ENCODE data around the gene CDH11.

CDH11 gene

GRCh38 chr16:65044873-65045272, 77.0 kb downstream of the CDH11 start:
- DNase-seq, result no peak
- in situ Hi-C loops (cut with HindIII; ENCODE audit: low pct_ligation_motif_present, low pct_unique_long_range_greater_than_20kb, low sequenced_read_pairs), result no loop called here

- in situ Hi-C loops (cut with HindIII; ENCODE audit: low pct_ligation_motif_present, low pct_unique_long_range_greater_than_20kb, low sequenced_read_pairs), result no loop called here
- no peak for DNase-seq
These were observed 77.8 kb downstream of the CDH11 start for GRCh38 chr16:65044026-65044425.

- in situ Hi-C loops (cut with HindIII; ENCODE audit: low pct_ligation_motif_present, low pct_unique_long_range_greater_than_20kb, low sequenced_read_pairs), result no loop called here
- no peak for DNase-seq
These were observed 79.2 kb downstream of the CDH11 start for GRCh38 chr16:65042438-65043365.

- in situ Hi-C loops (cut with HindIII; ENCODE audit: low pct_ligation_motif_present, low pct_unique_long_range_greater_than_20kb, low sequenced_read_pairs), result no loop called here
- DNase-seq, result no peak
These were observed 80.2 kb downstream of the CDH11 start for GRCh38 chr16:65041667-65042066.

DNA sequence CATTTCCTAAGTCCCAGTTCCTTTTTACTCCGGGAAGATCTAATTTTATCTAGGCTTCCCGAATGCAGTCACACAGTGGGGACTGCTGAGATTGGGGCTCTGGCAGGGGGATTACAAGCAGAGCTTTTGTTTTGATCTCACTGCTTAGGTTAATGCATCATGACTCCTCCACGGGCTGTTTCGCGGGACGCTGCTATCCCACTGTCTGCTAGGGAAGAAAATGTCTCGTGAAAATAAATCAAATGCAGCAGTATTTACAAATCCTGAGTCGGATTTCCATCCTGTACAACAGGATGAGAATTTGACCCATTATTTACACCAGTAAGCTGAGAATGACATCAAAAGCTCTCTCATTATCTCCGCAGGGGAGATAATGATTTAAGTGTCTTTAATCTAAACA, 83.8 kb downstream of the CDH11 start:
- in situ Hi-C loops (cut with HindIII; ENCODE audit: low pct_ligation_motif_present, low pct_unique_long_range_greater_than_20kb, low sequenced_read_pairs), result no loop called here
- no peak for DNase-seq

GRCh38 chr16:65037556-65037955, 84.3 kb downstream of the CDH11 start:
- in situ Hi-C loops (cut with HindIII; ENCODE audit: low pct_ligation_motif_present, low pct_unique_long_range_greater_than_20kb, low sequenced_read_pairs), result no loop called here
- no peak for DNase-seq

- in situ Hi-C loops (cut with HindIII; ENCODE audit: low pct_ligation_motif_present, low pct_unique_long_range_greater_than_20kb, low sequenced_read_pairs), result no loop called here
- no peak for DNase-seq
These were observed 86.9 kb downstream of the CDH11 start for GRCh38 chr16:65034915-65035314.

DNA sequence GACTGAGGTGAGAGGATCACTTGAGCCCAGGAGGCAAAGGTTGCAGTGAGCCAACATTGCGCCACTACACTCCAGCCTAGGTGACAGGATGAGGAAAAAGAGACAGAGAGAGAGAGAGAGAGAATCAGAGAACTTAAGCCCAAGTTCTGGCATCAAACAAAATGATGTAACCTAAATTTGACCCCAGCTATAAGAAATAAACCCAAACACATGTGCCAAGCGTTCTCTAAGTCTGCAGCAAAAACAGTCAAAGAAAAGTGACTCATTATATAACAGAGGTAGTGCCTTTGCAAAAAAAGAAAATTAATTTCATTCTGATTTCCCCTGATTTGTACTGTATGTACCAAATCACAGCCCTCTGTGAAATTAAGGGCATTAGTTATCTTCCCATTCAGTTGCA, 89.5 kb downstream of the CDH11 start:
- no peak for DNase-seq
- in situ Hi-C loops (cut with HindIII; ENCODE audit: low pct_ligation_motif_present, low pct_unique_long_range_greater_than_20kb, low sequenced_read_pairs), result no loop called here

DNA sequence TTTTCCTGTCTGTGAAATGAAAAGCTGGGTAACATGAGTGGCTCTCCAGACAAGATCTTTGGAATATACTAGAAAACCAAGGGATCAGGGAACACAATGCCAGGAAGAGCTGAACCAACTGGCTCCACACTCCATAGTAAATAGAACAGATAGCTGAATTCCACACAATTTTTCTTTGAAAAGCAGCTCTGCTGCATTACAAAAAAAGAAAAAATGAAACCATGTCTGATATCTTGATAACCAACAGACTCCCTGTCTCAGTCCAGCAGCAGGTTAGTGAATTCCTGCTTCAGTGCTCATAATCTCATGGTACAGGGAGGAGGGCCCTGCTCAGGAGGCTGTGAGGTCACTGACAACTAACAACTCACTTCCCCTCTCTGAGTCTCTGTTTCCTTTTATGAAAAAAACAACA, 97.1 kb downstream of the CDH11 start:
- in situ Hi-C loops (cut with HindIII; ENCODE audit: low pct_ligation_motif_present, low pct_unique_long_range_greater_than_20kb, low sequenced_read_pairs), result no loop called here
- DNase-seq, result no peak

GRCh38 chr16:65023802-65024201, 98.1 kb downstream of the CDH11 start:
- DNase-seq, result no peak
- in situ Hi-C loops (cut with HindIII; ENCODE audit: low pct_ligation_motif_present, low pct_unique_long_range_greater_than_20kb, low sequenced_read_pairs), result no loop called here

GRCh38 chr16:65021852-65022595, 99.8 kb downstream of the CDH11 start:
- in situ Hi-C loops (cut with HindIII; ENCODE audit: low pct_ligation_motif_present, low pct_unique_long_range_greater_than_20kb, low sequenced_read_pairs), result no loop called here
- DNase-seq, result no peak

GRCh38 chr16:65016754-65017153, 105.1 kb downstream of the CDH11 start:
- in situ Hi-C loops (cut with HindIII; ENCODE audit: low pct_ligation_motif_present, low pct_unique_long_range_greater_than_20kb, low sequenced_read_pairs), result no loop called here
- no peak for DNase-seq

- DNase-seq, result no peak
- in situ Hi-C loops (cut with HindIII; ENCODE audit: low pct_ligation_motif_present, low pct_unique_long_range_greater_than_20kb, low sequenced_read_pairs), result no loop called here
These were observed 106.3 kb downstream of the CDH11 start for GRCh38 chr16:65015599-65015998.

GRCh38 chr16:65012357-65012756, 109.5 kb downstream of the CDH11 start:
- no peak for DNase-seq
- in situ Hi-C loops (cut with HindIII; ENCODE audit: low pct_ligation_motif_present, low pct_unique_long_range_greater_than_20kb, low sequenced_read_pairs), result no loop called here

DNA sequence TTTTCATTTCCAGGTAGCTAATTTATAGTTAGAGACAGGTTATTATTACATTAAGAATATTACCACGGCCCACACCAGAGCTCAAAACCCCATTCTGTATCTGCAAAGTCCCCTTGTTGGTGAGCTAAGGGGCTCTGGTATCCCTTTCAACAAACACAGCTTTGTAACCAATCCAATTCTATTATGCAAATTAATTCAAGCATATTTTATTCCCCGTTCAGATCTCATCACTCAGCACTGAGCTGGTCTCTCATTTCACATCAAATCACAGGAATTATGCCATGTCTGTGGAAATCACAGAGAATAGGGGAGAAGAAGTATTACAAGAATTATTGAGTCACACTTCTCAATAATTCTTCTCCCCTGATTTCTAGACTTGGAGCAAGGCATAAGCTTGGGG, 111.7 kb downstream of the CDH11 start:
- DNase-seq, result no peak
- in situ Hi-C loops (cut with HindIII; ENCODE audit: low pct_ligation_motif_present, low pct_unique_long_range_greater_than_20kb, low sequenced_read_pairs), result no loop called here

DNA sequence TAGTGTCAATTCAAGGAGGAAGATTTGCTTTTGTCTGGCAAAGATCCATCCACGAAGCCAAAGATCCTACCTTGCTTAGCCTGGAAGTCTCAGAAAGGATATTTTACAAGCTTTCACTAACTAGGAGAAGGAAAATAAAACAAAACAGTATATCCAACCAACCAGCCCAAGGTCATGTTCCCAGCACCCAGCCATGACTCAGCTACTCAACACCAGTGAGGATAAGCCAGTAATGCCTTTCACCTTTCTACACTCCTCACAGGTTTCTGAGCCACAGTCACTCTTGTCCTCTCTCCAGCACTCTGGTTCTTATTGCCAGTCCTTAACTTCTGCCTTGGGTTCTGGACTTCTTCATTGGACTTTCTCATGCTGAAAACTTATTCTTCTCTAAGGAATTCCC, 116.2 kb downstream of the CDH11 start:
- in situ Hi-C loops (cut with HindIII; ENCODE audit: low pct_ligation_motif_present, low pct_unique_long_range_greater_than_20kb, low sequenced_read_pairs), result no loop called here
- DNase-seq, result no peak

- in situ Hi-C loops (cut with HindIII; ENCODE audit: low pct_ligation_motif_present, low pct_unique_long_range_greater_than_20kb, low sequenced_read_pairs), result no loop called here
- DNase-seq, result no peak
These were observed 117.3 kb downstream of the CDH11 start for GRCh38 chr16:65004570-65004969.

DNA sequence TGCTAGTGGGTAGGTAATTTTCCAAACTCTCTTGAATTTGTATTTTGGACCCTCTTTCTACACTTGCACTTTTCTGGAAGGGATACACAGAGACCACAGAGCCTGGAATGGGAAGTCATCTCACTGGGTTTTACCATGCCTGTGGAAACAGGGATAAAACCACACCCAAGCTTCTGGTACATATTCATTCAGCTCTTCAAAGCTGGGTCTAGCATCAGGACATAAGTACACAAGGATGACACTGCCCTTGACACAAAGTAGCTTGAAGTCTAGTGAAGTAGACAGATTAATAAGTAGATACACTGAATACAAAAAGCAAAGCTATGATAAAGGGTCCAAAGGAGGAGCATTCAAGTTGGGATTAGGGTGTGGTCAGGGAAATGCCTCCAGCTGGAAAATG, 118.2 kb downstream of the CDH11 start:
- in situ Hi-C loops (cut with HindIII; ENCODE audit: low pct_ligation_motif_present, low pct_unique_long_range_greater_than_20kb, low sequenced_read_pairs), result no loop called here

GRCh38 chr16:65002265-65002664, 119.6 kb downstream of the CDH11 start:
- DNase-seq, result no peak
- in situ Hi-C loops (cut with HindIII; ENCODE audit: low pct_ligation_motif_present, low pct_unique_long_range_greater_than_20kb, low sequenced_read_pairs), result no loop called here

More for the DNA sequence above, 118.2 kb downstream of the CDH11 start:
- no peak for DNase-seq

- no peak for DNase-seq
- in situ Hi-C loops (cut with HindIII; ENCODE audit: low pct_ligation_motif_present, low pct_unique_long_range_greater_than_20kb, low sequenced_read_pairs), result no loop called here
These were observed 121.2 kb downstream of the CDH11 start for GRCh38 chr16:65000654-65001053.

Data from ACHN (cell line).